PC-9 (cell line): ENCODE results near the gene TNFSF18. TPM values are rescaled to one million over a fixed set of nuclear protein-coding genes. Genes with fewer than 3 reads are reported as not detected.

Experiments
- BruUV-seq: library from RNA; stranded (reverse); fragments of 400-500 nt; replicated peaks from 2 replicates; lab custom pipeline; 2021; lab: Mats Ljungman, UMichigan
- CTCF ChIA-PET: fragments of 300-600 bp; sonication (Branson Sonifier 250); formaldehyde crosslinking; loops from one replicate; lab custom pipeline; 2022; ENCODE audit warnings: antibody characterized with exemption; lab: Charles Lee
- POLR2A ChIA-PET: fragments of 300-600 bp; sonication (Branson Sonifier 250); formaldehyde crosslinking; loops from one replicate; lab custom pipeline; 2022; ENCODE audit warnings: antibody characterized with exemption; ENCODE audit not compliant: unreplicated experiment; lab: Charles Lee
- DNase-seq, 2 experiments: peaks; one replicate each; pipeline versions ENCODE4 v3.0.0 to v3.0.0-alpha.2; 2015 to 2022; ENCODE audit warnings: mixed read lengths in 1 of 2
- H2AFZ ChIP-seq: fragments of 200-600 bp; sonication (generic); 2 replicates; pipeline ENCODE4 v1.8.1; 2017; ENCODE audit warnings: antibody characterized with exemption
- H3F3A ChIP-seq: fragments of 200-600 bp; sonication (generic); 2 replicates; pipeline ENCODE4 v1.8.1; 2017; ENCODE audit warnings: antibody characterized with exemption, mild to moderate bottlenecking, low read depth; ENCODE audit not compliant: insufficient read depth
- H3K27ac ChIP-seq: fragments of 200-600 bp; sonication (generic); 2 replicates; pipeline ENCODE4 v1.6.1; 2016; ENCODE audit warnings: mixed run types
- H3K27me3 ChIP-seq: fragments of 200-600 bp; sonication (generic); 2 replicates; pipeline ENCODE4 v1.6.1; 2016; ENCODE audit warnings: low read depth, mixed run types; ENCODE audit not compliant: insufficient read depth
- H3K36me3 ChIP-seq: fragments of 200-600 bp; sonication (generic); 2 replicates; pipeline ENCODE4 v1.6.1; 2016; ENCODE audit warnings: low read depth, mixed run types
- H3K4me1 ChIP-seq: fragments of 200-600 bp; sonication (generic); replicated peaks from 2 replicates; pipeline ENCODE4 v1.6.1; 2016; ENCODE audit warnings: mixed run types; ENCODE audit not compliant: insufficient read depth
- H3K4me2 ChIP-seq: fragments of 200-600 bp; sonication (generic); 2 replicates; pipeline ENCODE4 v1.6.1; 2017; ENCODE audit warnings: mixed run types
- H3K4me3 ChIP-seq: fragments of 200-600 bp; sonication (generic); 2 replicates; pipeline ENCODE4 v1.6.1; 2016; ENCODE audit warnings: mixed run types
- H3K79me2 ChIP-seq: fragments of 200-600 bp; sonication (generic); 2 replicates; pipeline ENCODE4 v1.6.1; 2017; ENCODE audit warnings: low read depth, mixed run types
- H3K9me2 ChIP-seq: fragments of 200-600 bp; sonication (generic); 2 replicates; pipeline ENCODE4 v1.8.1; 2017; ENCODE audit warnings: mild to moderate bottlenecking; ENCODE audit not compliant: insufficient read depth
- H3K9me3 ChIP-seq: fragments of 200-600 bp; sonication (generic); 2 replicates; pipeline ENCODE4 v1.8.1; 2016; ENCODE audit warnings: low read depth; ENCODE audit not compliant: insufficient read depth
- H4K20me1 ChIP-seq: fragments of 200-600 bp; sonication (generic); 2 replicates; pipeline ENCODE4 v1.8.1; 2017; ENCODE audit not compliant: insufficient read depth
- EZH2 ChIP-seq: fragments of 200-600 bp; sonication (generic); IDR thresholded peaks from 2 replicates; pipeline ENCODE4 v1.8.0; 2017; ENCODE audit warnings: antibody characterized with exemption, low read depth
- intact Hi-C: fragments of 100-400 bp; cut with micrococcal nuclease; formaldehyde crosslinking; loops from one replicate; pipeline ENCODE4 v1.10.0; 2022; ENCODE audit not compliant: unreplicated experiment
- total RNA-seq: library from RNA; stranded (reverse); gene quantifications from 2 replicates; pipeline ENCODE4 v1.2.3, GENCODE V29; 2021
- TF ChIP-seq, protein P1 (sequence below): fragments of 200-600 bp; sonication (generic); conservative IDR thresholded peaks from 2 replicates; pipeline ENCODE4 v1.6.1; 2017; ENCODE audit warnings: mixed run types, antibody characterized with exemption, mild to moderate bottlenecking, moderate library complexity

The TNFSF18 gene
- total RNA-seq, 1 experiment from 2014 or later, result 0.81 TPM

DNA sequence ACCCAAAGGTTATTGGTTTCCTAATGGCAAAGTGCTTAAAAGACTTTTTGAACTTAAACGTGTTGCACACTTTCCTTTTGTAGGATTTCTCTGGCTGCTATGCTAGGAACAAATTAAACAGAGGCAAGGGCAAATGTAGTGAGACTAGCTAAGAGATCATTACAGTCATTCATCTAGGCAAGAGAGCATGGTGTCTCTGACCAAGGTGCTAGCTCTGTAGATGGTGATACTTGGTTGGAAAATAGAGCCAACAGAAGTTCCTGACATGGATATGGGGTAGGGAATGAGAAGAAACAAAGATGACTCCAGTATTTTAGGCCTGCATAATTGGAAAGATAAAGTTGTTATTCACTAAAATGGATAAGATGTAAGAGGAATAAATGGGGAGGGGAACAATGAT is 6.1 kb downstream of the TNFSF18 start:
- H3K27ac ChIP-seq, result no peak overlapping the region
- TF ChIP-seq EZH2, result no peak
- TF ChIP-seq, protein P1, sequence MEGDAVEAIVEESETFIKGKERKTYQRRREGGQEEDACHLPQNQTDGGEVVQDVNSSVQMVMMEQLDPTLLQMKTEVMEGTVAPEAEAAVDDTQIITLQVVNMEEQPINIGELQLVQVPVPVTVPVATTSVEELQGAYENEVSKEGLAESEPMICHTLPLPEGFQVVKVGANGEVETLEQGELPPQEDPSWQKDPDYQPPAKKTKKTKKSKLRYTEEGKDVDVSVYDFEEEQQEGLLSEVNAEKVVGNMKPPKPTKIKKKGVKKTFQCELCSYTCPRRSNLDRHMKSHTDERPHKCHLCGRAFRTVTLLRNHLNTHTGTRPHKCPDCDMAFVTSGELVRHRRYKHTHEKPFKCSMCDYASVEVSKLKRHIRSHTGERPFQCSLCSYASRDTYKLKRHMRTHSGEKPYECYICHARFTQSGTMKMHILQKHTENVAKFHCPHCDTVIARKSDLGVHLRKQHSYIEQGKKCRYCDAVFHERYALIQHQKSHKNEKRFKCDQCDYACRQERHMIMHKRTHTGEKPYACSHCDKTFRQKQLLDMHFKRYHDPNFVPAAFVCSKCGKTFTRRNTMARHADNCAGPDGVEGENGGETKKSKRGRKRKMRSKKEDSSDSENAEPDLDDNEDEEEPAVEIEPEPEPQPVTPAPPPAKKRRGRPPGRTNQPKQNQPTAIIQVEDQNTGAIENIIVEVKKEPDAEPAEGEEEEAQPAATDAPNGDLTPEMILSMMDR, result no peak
- BruUV-seq, result no TSS peak
- H3K9me3 ChIP-seq, result peaks cover 16% of the 10 kb centered on the region
- H3K4me3 ChIP-seq, result no peak overlapping the region
- DNase-seq, result no peak
- no peak overlapping the region for H3K4me2 ChIP-seq
- CTCF ChIA-PET, result no interaction called here
- no peaks in the 10 kb centered on the region for H3K79me2 ChIP-seq
- H3K9me2 ChIP-seq, result no peaks in the 10 kb centered on the region
- no peaks in the 10 kb centered on the region for H4K20me1 ChIP-seq
- no peaks in the 10 kb centered on the region for H3K27me3 ChIP-seq
- peaks cover 25% of the 10 kb centered on the region for H3F3A ChIP-seq
- no peaks in the 10 kb centered on the region for H3K36me3 ChIP-seq
- POLR2A ChIA-PET, result interaction anchor here (0.5 to 0.7 kb wide), 2 partner anchors 41 to 977 kb away, joined by 3 to 4 read pairs; partner anchors contain the start of gene RC3H1
- intact Hi-C loops, result no loop called here
- peaks cover 42% of the 10 kb centered on the region for H3K4me1 ChIP-seq
- H2AFZ ChIP-seq, result no peak overlapping the region

DNA sequence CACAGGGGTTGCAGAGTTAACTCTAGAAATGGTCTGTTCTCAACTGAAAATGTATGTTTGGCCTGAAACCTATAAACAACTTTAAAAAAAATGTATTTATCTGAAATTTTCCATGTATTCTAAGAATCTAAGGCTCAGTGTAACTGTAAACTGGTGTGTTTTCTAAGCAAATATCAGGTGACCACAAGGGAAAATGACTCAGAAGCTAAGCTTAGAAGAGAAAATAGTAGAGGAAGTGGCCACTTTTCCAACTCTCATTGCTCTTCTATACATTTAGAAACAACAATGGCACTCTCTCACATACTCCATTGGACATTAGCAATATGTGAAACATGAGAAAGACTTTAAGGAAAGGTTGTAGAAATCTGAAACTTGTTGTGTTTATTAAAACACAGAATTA is 7.5 kb downstream of the TNFSF18 start:
- no TSS peak for BruUV-seq

DNA sequence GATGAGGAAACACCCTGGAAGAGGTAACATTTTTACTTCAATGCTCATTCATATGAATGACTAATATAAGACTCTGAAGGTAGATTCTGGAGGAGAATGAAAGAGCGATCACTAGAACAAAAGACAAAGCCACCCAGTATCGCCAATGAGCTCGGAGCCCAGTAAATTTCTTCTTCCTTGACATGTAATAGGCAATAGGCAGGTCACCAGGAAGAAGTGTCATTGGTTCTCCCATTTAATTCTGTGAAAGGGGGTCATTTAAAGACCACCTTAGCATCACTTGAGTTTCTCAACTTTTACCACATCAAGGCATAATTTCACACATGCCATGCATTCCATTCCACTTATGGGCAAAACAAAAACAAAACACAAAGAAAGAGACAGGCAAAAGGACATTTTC is 7.9 kb downstream of the TNFSF18 start:
- peaks cover 28% of the 10 kb centered on the region for H3K4me1 ChIP-seq
- intact Hi-C loops, result loop anchor here (2.0 kb wide), 1 partner anchor 296 kb away; no protein-coding TSS in a partner anchor
- peak overlapping the region; percentile 34; the same call in 1 of the 2 replicates for H3K4me3 ChIP-seq
- no peaks in the 10 kb centered on the region for H3K36me3 ChIP-seq
- H3K27ac ChIP-seq, result peak overlapping the region; percentile 84
- H3K9me3 ChIP-seq, result peaks cover 16% of the 10 kb centered on the region
- H4K20me1 ChIP-seq, result no peaks in the 10 kb centered on the region
- peak overlapping the region; percentile 74 for H3K4me2 ChIP-seq
- no peaks in the 10 kb centered on the region for H3K9me2 ChIP-seq
- no peak overlapping the region for H2AFZ ChIP-seq
- DNase-seq, result peak in 1 of 2 experiments; percentile 78
- H3F3A ChIP-seq, result peaks cover 25% of the 10 kb centered on the region
- no peaks in the 10 kb centered on the region for H3K27me3 ChIP-seq
- no peaks in the 10 kb centered on the region for H3K79me2 ChIP-seq
- TF ChIP-seq EZH2, result no peak
- TF ChIP-seq, protein P1, result no peak
- no TSS peak for BruUV-seq
- ChIA-PET POLR2A (interaction anchor here (0.6 kb wide), 1 partner anchor 1647 kb away, joined by 3 read pairs; no protein-coding TSS in a partner anchor), CTCF (interaction anchor here (1.2 kb wide), 1 partner anchor 19 kb away, joined by 3 read pairs; no protein-coding TSS in a partner anchor)

More for the DNA sequence above, 7.5 kb downstream of the TNFSF18 start:
- intact Hi-C loops, result loop anchor here (2.0 kb wide), 1 partner anchor 296 kb away; no protein-coding TSS in a partner anchor
- peaks cover 32% of the 10 kb centered on the region for H3K4me1 ChIP-seq
- H3K4me3 ChIP-seq, result peak overlapping the region; percentile 34; the same call in 1 of the 2 replicates
- H3K4me2 ChIP-seq, result peak overlapping the region; percentile 74
- H3K27ac ChIP-seq, result peak overlapping the region; percentile 84
- H3K36me3 ChIP-seq, result no peaks in the 10 kb centered on the region
- H3K9me3 ChIP-seq, result peaks cover 16% of the 10 kb centered on the region
- POLR2A ChIA-PET, result no interaction called here
- peak in 1 of 2 experiments; percentile 79 for DNase-seq
- H3K79me2 ChIP-seq, result no peaks in the 10 kb centered on the region
- CTCF ChIA-PET, result interaction anchor here (1.2 kb wide), 1 partner anchor 19 kb away, joined by 3 read pairs; no protein-coding TSS in a partner anchor
- H4K20me1 ChIP-seq, result no peaks in the 10 kb centered on the region
- TF ChIP-seq EZH2, result no peak
- TF ChIP-seq, protein P1, result no peak
- H2AFZ ChIP-seq, result no peak overlapping the region
- H3F3A ChIP-seq, result peaks cover 25% of the 10 kb centered on the region
- H3K27me3 ChIP-seq, result no peaks in the 10 kb centered on the region
- H3K9me2 ChIP-seq, result no peaks in the 10 kb centered on the region
